ENCODE measurements around the gene ZMAT5.

Gene ZMAT5

DNA sequence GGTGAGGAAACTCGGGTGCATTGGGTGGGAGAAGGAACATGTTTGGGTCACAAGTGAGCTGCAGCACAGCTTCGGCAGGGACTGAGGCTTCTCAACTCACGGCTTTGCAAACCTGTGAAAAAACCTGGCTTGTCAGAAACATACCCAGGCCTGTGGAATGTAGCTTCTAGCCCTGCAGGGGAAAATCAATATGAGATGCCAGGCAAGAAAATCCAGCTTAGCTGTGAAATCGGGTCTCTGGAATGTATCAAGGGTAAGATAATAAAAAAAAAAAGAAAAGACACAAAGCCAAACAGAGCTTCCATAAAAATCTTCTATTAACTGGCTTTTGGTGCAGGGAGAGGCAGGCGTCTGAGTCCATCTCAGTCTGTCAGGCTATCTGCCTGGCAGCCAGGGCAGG, 28.9 kb upstream of the ZMAT5 start:
- Mint-ChIP-seq H3K9me3 (no peaks in the 10 kb centered on the region), H3K4me1 (peaks cover 4% of the 10 kb centered on the region), H3K36me3 (ENCODE audit: low read depth) (peaks cover 45% of the 10 kb centered on the region), H3K27ac (no peak overlapping the region), H3K4me3 (no peak overlapping the region), H3K27me3 (ENCODE audit: low read depth) (no peaks in the 10 kb centered on the region)
- TF ChIP-seq, protein P1, sequence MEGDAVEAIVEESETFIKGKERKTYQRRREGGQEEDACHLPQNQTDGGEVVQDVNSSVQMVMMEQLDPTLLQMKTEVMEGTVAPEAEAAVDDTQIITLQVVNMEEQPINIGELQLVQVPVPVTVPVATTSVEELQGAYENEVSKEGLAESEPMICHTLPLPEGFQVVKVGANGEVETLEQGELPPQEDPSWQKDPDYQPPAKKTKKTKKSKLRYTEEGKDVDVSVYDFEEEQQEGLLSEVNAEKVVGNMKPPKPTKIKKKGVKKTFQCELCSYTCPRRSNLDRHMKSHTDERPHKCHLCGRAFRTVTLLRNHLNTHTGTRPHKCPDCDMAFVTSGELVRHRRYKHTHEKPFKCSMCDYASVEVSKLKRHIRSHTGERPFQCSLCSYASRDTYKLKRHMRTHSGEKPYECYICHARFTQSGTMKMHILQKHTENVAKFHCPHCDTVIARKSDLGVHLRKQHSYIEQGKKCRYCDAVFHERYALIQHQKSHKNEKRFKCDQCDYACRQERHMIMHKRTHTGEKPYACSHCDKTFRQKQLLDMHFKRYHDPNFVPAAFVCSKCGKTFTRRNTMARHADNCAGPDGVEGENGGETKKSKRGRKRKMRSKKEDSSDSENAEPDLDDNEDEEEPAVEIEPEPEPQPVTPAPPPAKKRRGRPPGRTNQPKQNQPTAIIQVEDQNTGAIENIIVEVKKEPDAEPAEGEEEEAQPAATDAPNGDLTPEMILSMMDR (IDR thresholded peaks at IDR 0.05; ENCODE audit: unreplicated experiment in 3 of 3) = no peak

DNA sequence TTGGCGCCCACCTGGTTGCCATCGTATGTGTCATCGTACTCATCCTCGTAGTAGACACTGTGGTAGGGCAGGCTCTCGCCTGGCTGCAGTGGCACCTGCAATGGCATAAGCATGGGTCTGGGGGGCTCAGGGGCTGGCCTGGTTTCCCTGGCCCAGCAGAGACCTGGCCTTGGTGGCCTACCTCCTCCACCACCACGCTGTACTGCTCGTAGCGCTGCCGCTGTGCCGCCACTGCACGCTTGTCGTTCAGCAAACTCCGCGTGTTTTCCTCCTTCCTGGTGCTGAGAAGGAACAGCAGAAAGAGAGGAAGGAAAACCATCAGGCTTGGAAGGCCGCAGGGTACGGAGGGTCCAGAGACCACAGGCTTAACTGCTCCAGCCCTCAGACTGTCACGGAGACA, 26.6 kb upstream of the ZMAT5 start:
- no peaks in the 10 kb centered on the region for H3K9me3 Mint-ChIP-seq
- H3K4me3 Mint-ChIP-seq = no peak overlapping the region
- H3K27me3 Mint-ChIP-seq (ENCODE audit: low read depth) = no peaks in the 10 kb centered on the region
- peaks cover 46% of the 10 kb centered on the region for H3K36me3 Mint-ChIP-seq (ENCODE audit: low read depth)
- TF ChIP-seq, protein P1 (IDR thresholded peaks at IDR 0.05; ENCODE audit: unreplicated experiment in 3 of 3) = no peak
- H3K4me1 Mint-ChIP-seq = peaks cover 4% of the 10 kb centered on the region
- H3K27ac Mint-ChIP-seq = no peak overlapping the region

DNA sequence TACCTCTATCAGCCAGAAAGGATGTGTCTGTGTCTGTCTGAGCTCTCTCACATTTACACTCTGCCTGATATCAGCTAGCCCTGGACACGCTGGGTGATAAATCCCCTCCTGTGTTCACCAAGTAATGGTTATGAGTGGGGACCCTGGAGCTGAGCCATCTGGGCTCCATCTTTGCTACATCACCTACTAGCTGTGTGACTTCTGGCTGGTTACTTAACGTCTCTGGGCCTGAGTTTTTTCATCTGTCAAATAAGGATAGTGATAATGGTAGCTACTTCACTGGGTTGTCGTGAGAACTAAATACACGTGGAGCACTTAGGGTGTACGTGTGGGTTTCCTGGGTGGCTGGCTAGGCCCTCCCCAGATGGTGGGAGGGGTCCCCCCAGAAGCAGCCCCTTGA, 23.3 kb upstream of the ZMAT5 start:
- peaks cover 47% of the 10 kb centered on the region for H3K36me3 Mint-ChIP-seq (ENCODE audit: low read depth)
- TF ChIP-seq, protein P1 (IDR thresholded peaks at IDR 0.05; ENCODE audit: unreplicated experiment in 3 of 3) = no peak
- H3K9me3 Mint-ChIP-seq = no peaks in the 10 kb centered on the region
- no peaks in the 10 kb centered on the region for H3K27me3 Mint-ChIP-seq (ENCODE audit: low read depth)
- H3K4me1 Mint-ChIP-seq = peaks cover 8% of the 10 kb centered on the region
- no peak overlapping the region for H3K27ac Mint-ChIP-seq
- H3K4me3 Mint-ChIP-seq = no peak overlapping the region

DNA sequence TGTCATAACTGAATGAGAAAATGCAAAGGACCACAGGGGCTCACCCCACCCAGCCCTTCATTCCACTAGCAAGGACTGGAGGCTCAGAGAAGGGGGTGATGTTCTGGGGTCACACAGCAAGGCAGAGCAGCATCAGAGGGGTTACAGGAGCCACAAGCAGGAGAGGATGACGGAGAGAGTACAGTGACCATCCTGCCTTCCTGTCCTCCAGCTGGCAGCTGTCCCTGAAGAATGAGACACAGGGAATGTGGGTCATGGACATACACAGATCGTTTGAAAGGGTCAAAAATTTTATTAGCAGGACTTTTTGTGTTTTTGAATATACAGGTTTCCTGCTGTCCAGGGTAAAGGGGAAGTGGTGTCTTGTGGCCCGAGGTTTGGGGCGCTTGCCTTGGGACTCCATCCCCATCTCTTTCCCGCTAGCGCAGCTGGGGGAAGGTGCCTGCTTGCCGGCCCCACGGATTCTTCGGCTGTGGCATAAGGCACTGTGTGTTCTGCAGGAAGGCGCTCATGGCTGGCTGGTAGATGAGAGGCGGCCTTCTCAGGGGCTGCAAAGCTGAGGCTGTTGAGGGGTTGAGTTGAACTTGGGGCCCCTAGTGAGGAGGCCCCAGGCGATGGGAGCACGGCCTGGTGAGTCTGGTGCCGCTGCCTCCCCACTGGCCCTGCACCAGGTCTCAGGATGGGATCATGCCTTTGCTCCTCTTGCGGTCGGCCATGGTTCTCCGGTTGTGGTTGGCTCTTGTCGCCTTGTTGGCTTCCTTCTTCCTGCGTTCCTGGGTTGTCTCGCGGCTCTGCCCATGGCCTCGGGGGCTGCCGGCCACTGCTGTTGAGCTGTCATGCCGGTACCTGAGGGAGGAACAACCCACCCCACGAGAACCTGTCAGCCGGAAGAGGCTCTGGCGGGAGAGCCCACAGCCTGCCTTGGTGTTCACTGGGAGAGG, 21.8 kb upstream of the ZMAT5 start:
- H3K27ac Mint-ChIP-seq = no peak overlapping the region
- H3K9me3 Mint-ChIP-seq = no peaks in the 10 kb centered on the region
- H3K4me1 Mint-ChIP-seq = peaks cover 15% of the 10 kb centered on the region
- H3K4me3 Mint-ChIP-seq = no peak overlapping the region
- no peaks in the 10 kb centered on the region for H3K27me3 Mint-ChIP-seq (ENCODE audit: low read depth)
- peaks cover 43% of the 10 kb centered on the region for H3K36me3 Mint-ChIP-seq (ENCODE audit: low read depth)
- TF ChIP-seq, protein P1 (IDR thresholded peaks at IDR 0.05; ENCODE audit: unreplicated experiment in 3 of 3) = no peak

DNA sequence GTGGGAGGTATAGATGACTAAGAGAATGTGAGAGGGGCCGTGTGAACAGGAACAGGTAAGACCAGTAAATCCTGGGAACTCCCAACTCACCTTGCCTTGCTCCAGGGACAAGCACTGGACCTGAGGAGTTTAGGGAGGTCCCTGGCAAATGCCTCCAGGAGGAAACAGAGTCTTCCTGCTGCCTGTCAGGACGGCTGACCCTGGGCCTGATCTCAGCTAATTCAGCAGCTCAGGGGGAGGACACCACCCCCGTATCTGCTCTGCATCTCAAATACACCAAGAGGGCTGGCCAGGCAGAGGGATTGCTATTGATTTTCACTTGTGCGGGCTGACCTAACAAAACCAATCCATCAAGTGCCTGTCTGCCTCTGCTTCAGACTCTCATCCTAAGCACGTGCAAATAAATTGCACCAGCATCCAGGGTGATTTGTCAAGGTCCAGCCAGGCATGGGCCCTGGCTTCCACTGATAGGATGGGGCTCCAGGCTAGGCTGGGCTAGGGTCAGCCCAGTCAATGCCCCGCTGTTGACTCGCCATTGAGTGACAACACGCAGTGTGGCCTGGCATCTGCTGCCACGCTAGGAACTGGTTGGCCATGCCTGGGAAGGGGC, 20.7 kb upstream of the ZMAT5 start:
- Mint-ChIP-seq H3K9me3 (no peaks in the 10 kb centered on the region), H3K36me3 (ENCODE audit: low read depth) (peaks cover 36% of the 10 kb centered on the region), H3K4me1 (peaks cover 15% of the 10 kb centered on the region), H3K4me3 (no peak overlapping the region), H3K27ac (no peak overlapping the region), H3K27me3 (ENCODE audit: low read depth) (no peaks in the 10 kb centered on the region)
- TF ChIP-seq, protein P1 (IDR thresholded peaks at IDR 0.05; ENCODE audit: unreplicated experiment in 3 of 3) = no peak

Measured in nephron (organoid).